Frontal cortex (tissue), 4 donors: ENCODE data around the gene PLEKHG2. TPM values are rescaled to one million over a fixed set of nuclear protein-coding genes. Genes with fewer than 3 reads are reported as not detected.
A peak's percentile ranks its signal among the peaks of the same experiment; 100 is the strongest.

Source experiments
- DNase-seq, 2 donors: peaks; one replicate each; pipeline ENCODE4 v3.0.0; 2012; ENCODE audit warnings: low spot score in 2 of 2
- FAIRE-seq: peaks from 2 replicates; lab custom pipeline; 2012; peaks lifted over from hg19 to GRCh38; lab: Jason Lieb, UNC
- total RNA-seq: library from RNA; depleted of rRNA; stranded (reverse); fragments of >200 nt; gene quantifications from one replicate; pipeline ENCODE4 v1.2.3, GENCODE V29; 2014
- donor health status: control.
- donor health status: control.
- donor health status: control.

The PLEKHG2 gene
- total RNA-seq, 1 donor from 2014 or later: 17.5 TPM

- DNase-seq: no peak
- FAIRE-seq: no peak
These were observed 7.1 kb upstream of the PLEKHG2 start for GRCh38 chr19:39405261-39405957.

GRCh38 chr19:39405958-39406655, 6.4 kb upstream of the PLEKHG2 start:
- DNase-seq: no peak
- no peak for FAIRE-seq

GRCh38 chr19:39406656-39407409, 5.6 kb upstream of the PLEKHG2 start, which contains the start of gene ZFP36:
Gene ZFP36, plus strand, starts transcription at chr19:39406847. Its CDS starts 58 bp downstream, at chr19:39406905.
- FAIRE-seq: no peak
- DNase-seq: peak; percentile 82 to 87

GRCh38 chr19:39407410-39407659, 5.1 kb upstream of the PLEKHG2 start:
- FAIRE-seq: no peak
- no peak for DNase-seq

GRCh38 chr19:39407660-39408391, 4.6 kb upstream of the PLEKHG2 start:
- FAIRE-seq (no peak), DNase-seq (no peak)

GRCh38 chr19:39408392-39409207, 3.9 kb upstream of the PLEKHG2 start:
- DNase-seq (no peak), FAIRE-seq (no peak)

- DNase-seq: peak; percentile 73 to 74
- no peak for FAIRE-seq
These were observed 3.1 kb upstream of the PLEKHG2 start for GRCh38 chr19:39409208-39410016.

GRCh38 chr19:39410017-39410830, 2.2 kb upstream of the PLEKHG2 start:
- DNase-seq (no peak), FAIRE-seq (no peak)

GRCh38 chr19:39410831-39411080, 1.7 kb upstream of the PLEKHG2 start:
- FAIRE-seq: no peak
- no peak for DNase-seq

- no peak for DNase-seq
- no peak for FAIRE-seq
These were observed 1.2 kb upstream of the PLEKHG2 start for GRCh38 chr19:39411081-39411831.

- peak; percentile 76 to 86 for DNase-seq
- FAIRE-seq: no peak
These were observed 703 bp upstream of the PLEKHG2 start for GRCh38 chr19:39411832-39412099.

GRCh38 chr19:39412867-39413271, 400 bp downstream of the PLEKHG2 start:
- DNase-seq (no peak), FAIRE-seq (no peak)

- FAIRE-seq (no peak), DNase-seq (peak in 1 of 2 donors; percentile 66)
These were observed 922 bp downstream of the PLEKHG2 start for GRCh38 chr19:39413272-39413910.

- no peak for DNase-seq
- no peak for FAIRE-seq
These were observed 1.6 kb downstream of the PLEKHG2 start for GRCh38 chr19:39413911-39414608.

- FAIRE-seq (no peak), DNase-seq (no peak)
These were observed 2.9 kb downstream of the PLEKHG2 start for GRCh38 chr19:39415111-39416046.
